Vagina (tissue), 2 donors: ENCODE results near the gene KDM3A. TPM values are rescaled to one million over a fixed set of nuclear protein-coding genes. Genes with fewer than 3 reads are reported as not detected.

Source experiments
- DNase-seq, 2 donors: peaks; one replicate each; pipeline ENCODE4 v3.0.0-alpha.2; 2017; ENCODE audit errors: extremely low spot score in 2 of 2
- H3K27ac ChIP-seq: fragments of 200-600 bp; sonication (generic); one replicate; pipeline ENCODE4 v1.5.1; 2019
- H3K27me3 ChIP-seq: fragments of 200-600 bp; sonication (generic); one replicate; pipeline ENCODE4 v1.5.1; 2019
- H3K36me3 ChIP-seq, 2 donors: fragments of 200-600 bp; sonication (generic); one replicate each; pipeline ENCODE4 v1.5.1; 2017 to 2019
- H3K4me1 ChIP-seq: fragments of 200-600 bp; sonication (generic); one replicate; pipeline ENCODE4 v1.5.1; 2019
- H3K4me3 ChIP-seq, 2 donors: fragments of 200-600 bp; sonication (generic); 1 replicate in 1 of 2; 2 replicates in 1 of 2; pipeline ENCODE4 v1.5.1; 2016 to 2019
- H3K9me3 ChIP-seq: fragments of 200-600 bp; sonication (generic); one replicate; pipeline ENCODE4 v1.5.1; 2019
- CTCF ChIP-seq, 3 experiments: fragments of 450-650 bp in 2 of 3; fragments of 200-600 bp in 1 of 3; sonication (generic) in 1 of 3; IDR thresholded peaks; one replicate each; pipeline ENCODE4 v1.5.1; 2017 to 2019; ENCODE audit warnings: antibody characterized with exemption in 3 of 3, mild to moderate bottlenecking in 2 of 3, moderate library complexity in 2 of 3
- POLR2A ChIP-seq, 2 donors: fragments of 450-650 bp; IDR thresholded peaks; one replicate each; pipeline ENCODE4 v1.6.1; 2017; ENCODE audit warnings: antibody characterized with exemption in 2 of 2, mild to moderate bottlenecking in 2 of 2, moderate library complexity in 2 of 2
- POLR2AphosphoS5 ChIP-seq, 2 donors: sonication (generic); formaldehyde crosslinking; IDR thresholded peaks; one replicate each; pipeline ENCODE4 v1.9.0; 2017; ENCODE audit warnings: antibody characterized with exemption in 2 of 2, mild to moderate bottlenecking in 2 of 2, low read depth in 1 of 2; ENCODE audit not compliant: insufficient read depth in 1 of 2
- intact Hi-C: fragments of 100-400 bp; cut with DNase I; formaldehyde crosslinking; loops from one replicate; pipeline ENCODE4 v1.15.1; 2023
- small RNA-seq: library from RNA; depleted of rRNA; stranded (forward); fragments of <200 nt; gene quantifications from one replicate; pipeline ENCODE3, GENCODE V24; 2016
- total RNA-seq: library from RNA; depleted of rRNA; stranded (reverse); fragments of >200 nt; gene quantifications from one replicate; pipeline ENCODE4 v1.2.3, GENCODE V29; 2016

Gene KDM3A
- total RNA-seq, 1 donor from 2014 or later: 38.3 TPM

DNA sequence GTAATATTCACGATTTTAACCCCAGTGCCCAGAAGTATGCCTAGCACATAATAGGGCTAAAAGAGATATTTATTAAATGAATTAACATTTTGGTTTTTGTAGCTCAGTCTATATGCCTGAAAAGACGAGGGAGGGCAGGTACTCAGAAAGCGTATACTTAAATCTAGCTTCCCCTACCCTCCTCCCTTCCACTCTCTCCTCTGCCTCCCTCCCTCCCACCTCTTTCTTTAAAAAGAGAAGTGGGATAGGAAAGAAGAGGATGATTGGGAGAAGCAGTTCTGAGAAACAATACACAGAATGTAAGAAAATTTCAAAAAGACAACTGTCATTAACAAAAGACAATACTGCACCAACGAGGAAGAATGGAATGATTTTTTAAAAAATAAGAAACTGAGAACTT is 82.3 kb downstream of the KDM3A start:
- no peak overlapping the region for H3K27ac ChIP-seq
- intact Hi-C loops: no loop called here
- no peak overlapping the region for H3K4me3 ChIP-seq
- H3K4me1 ChIP-seq: no peaks in the 10 kb centered on the region
- H3K27me3 ChIP-seq: no peaks in the 10 kb centered on the region
- no peak for DNase-seq
- H3K9me3 ChIP-seq: no peaks in the 10 kb centered on the region
- TF ChIP-seq POLR2AphosphoS5 (IDR thresholded peaks at IDR 0.05; ENCODE audit: insufficient read depth in 1 of 2, low read depth in 1 of 2) (no peak), CTCF (IDR thresholded peaks at IDR 0.05) (no peak), POLR2A (IDR thresholded peaks at IDR 0.05) (no peak)
- peaks cover 0 to 7% of the 10 kb centered on the region in 2 donors for H3K36me3 ChIP-seq

- H3K9me3 ChIP-seq: no peaks in the 10 kb centered on the region
- H3K36me3 ChIP-seq: peaks cover 0 to 11% of the 10 kb centered on the region in 2 donors
- H3K4me1 ChIP-seq: no peaks in the 10 kb centered on the region
- intact Hi-C loops: no loop called here
- H3K27me3 ChIP-seq: no peaks in the 10 kb centered on the region
- no peak for DNase-seq
- no peak for TF ChIP-seq POLR2AphosphoS5 (IDR thresholded peaks at IDR 0.05; ENCODE audit: insufficient read depth in 1 of 2, low read depth in 1 of 2)
- TF ChIP-seq CTCF (IDR thresholded peaks at IDR 0.05): no peak
- no peak for TF ChIP-seq POLR2A (IDR thresholded peaks at IDR 0.05)
- H3K4me3 ChIP-seq: no peak overlapping the region
- H3K27ac ChIP-seq: no peak overlapping the region
These were observed 84.5 kb downstream of the KDM3A start for GRCh38 chr2:86525421-86526340.

DNA sequence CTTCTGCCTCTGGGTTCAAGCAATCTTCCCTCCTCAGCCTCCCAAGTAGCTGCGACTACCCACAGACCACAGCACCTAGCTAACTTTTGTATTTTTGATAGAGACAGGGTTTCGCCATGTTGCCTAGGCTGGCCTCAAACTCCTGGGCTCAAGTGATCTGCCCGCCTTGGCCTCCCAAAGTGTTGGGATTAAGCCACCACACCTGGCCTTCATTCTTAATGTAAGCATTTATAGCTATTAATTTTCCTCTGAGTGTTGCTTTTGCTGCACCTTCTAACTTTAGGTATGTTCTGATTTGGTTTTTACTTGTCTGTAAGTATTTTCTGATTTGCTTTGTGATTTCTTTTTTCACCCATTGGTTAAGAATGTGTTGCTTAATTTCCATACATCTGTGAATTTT is 92.4 kb downstream of the KDM3A start:
- no peaks in the 10 kb centered on the region for H3K4me1 ChIP-seq
- no peaks in the 10 kb centered on the region for H3K9me3 ChIP-seq
- no peak for TF ChIP-seq POLR2A (IDR thresholded peaks at IDR 0.05)
- no peak for TF ChIP-seq POLR2AphosphoS5 (IDR thresholded peaks at IDR 0.05; ENCODE audit: insufficient read depth in 1 of 2, low read depth in 1 of 2)
- no peak for TF ChIP-seq CTCF (IDR thresholded peaks at IDR 0.05)
- H3K27me3 ChIP-seq: no peaks in the 10 kb centered on the region
- H3K4me3 ChIP-seq: no peak overlapping the region
- peaks cover 0 to 5% of the 10 kb centered on the region in 2 donors for H3K36me3 ChIP-seq
- DNase-seq: no peak
- intact Hi-C loops: no loop called here
- H3K27ac ChIP-seq: no peak overlapping the region

DNA sequence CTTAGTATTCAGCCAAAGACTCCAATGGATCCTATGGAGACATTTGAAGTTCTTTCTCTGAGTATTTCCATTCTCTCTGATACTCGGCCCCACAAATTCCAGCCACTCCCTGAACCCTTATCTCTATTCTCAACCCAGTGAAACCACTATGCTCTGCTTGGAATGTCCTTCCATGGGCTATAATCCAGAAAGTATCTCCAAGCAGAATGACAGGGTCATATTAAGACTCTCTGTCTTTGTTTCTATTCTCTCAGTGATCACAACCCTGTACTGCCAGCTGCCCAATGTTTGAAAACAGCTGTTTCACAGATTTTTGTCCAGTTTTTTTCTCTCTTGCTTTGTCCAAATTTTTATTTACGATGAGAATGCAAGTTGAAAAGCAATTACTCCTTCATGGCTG is 100.2 kb downstream of the KDM3A start:
- no peak overlapping the region for H3K4me3 ChIP-seq
- H3K36me3 ChIP-seq: no peaks in the 10 kb centered on the region
- intact Hi-C loops: no loop called here
- H3K27ac ChIP-seq: no peak overlapping the region
- no peaks in the 10 kb centered on the region for H3K4me1 ChIP-seq
- H3K27me3 ChIP-seq: no peaks in the 10 kb centered on the region
- H3K9me3 ChIP-seq: no peaks in the 10 kb centered on the region
- no peak for DNase-seq
- no peak for TF ChIP-seq CTCF (IDR thresholded peaks at IDR 0.05)
- no peak for TF ChIP-seq POLR2AphosphoS5 (IDR thresholded peaks at IDR 0.05; ENCODE audit: insufficient read depth in 1 of 2, low read depth in 1 of 2)
- TF ChIP-seq POLR2A (IDR thresholded peaks at IDR 0.05): no peak

Small RNA genes lying within 50 kb of the gene (small RNA-seq; reads per million reads assigned to genes)
- gene RNU6-640P: not detected

Other genes with a start within 250 kb of the KDM3A start
- 51.8 TPM for gene IMMT, start 245.9 kb upstream of the KDM3A start, total RNA-seq
- gene MRPL35, start 241.9 kb upstream of the KDM3A start, total RNA-seq: 11.0 TPM
- gene REEP1, start 103.7 kb upstream of the KDM3A start, total RNA-seq: 13.5 TPM
- gene CHMP3, start 122.1 kb downstream of the KDM3A start, total RNA-seq: 49.6 TPM
- 23.3 TPM for gene RNF103, start 182.5 kb downstream of the KDM3A start, total RNA-seq